Activated naive CD8-positive, alpha-beta T cell treated with anti-CD3 and anti-CD28 coated beads for 36 hours (primary cell): ENCODE measurements around the gene GAP43. TPM values are rescaled to one million over a fixed set of nuclear protein-coding genes. Genes with fewer than 3 reads are reported as not detected.

ENCODE experiments used
- DNase-seq: peaks from one replicate; pipeline ENCODE4 v3.0.0; 2021
- H3K27ac Mint-ChIP-seq: one replicate; pipeline ENCODE4 v1.8.0; 2022; ENCODE audit warnings: mild to moderate bottlenecking, moderate library complexity, mixed read lengths
- H3K27me3 Mint-ChIP-seq: one replicate; pipeline ENCODE4 v1.8.0; 2022; ENCODE audit warnings: mild to moderate bottlenecking, mixed read lengths
- H3K36me3 Mint-ChIP-seq: one replicate; pipeline ENCODE4 v1.8.0; 2021; ENCODE audit warnings: mild to moderate bottlenecking, mixed read lengths
- H3K4me1 Mint-ChIP-seq: one replicate; pipeline ENCODE4 v1.8.0; 2021; ENCODE audit warnings: mixed read lengths
- H3K4me3 Mint-ChIP-seq: one replicate; pipeline ENCODE4 v1.8.0; 2022; ENCODE audit warnings: mild to moderate bottlenecking, moderate library complexity, mixed read lengths
- H3K9me3 Mint-ChIP-seq: one replicate; pipeline ENCODE4 v1.8.0; 2022; ENCODE audit warnings: mixed read lengths
- total RNA-seq, 2 experiments: library from RNA; stranded (reverse); gene quantifications; one replicate each; pipeline ENCODE4 v1.2.3, GENCODE V29; 2021

GAP43 gene
- total RNA-seq, 2 experiments from 2014 or later: 0.16 TPM; not detected in 1

GRCh38 chr3:115616461-115616860 is 6.8 kb upstream of the GAP43 start:
- no peak overlapping the region for H3K4me3 Mint-ChIP-seq
- no peak overlapping the region for H3K27ac Mint-ChIP-seq

GRCh38 chr3:115617591-115617990 is 5.7 kb upstream of the GAP43 start:
- Mint-ChIP-seq H3K27ac (no peak overlapping the region), H3K9me3 (no peaks in the 10 kb centered on the region), H3K4me3 (no peak overlapping the region), H3K4me1 (peaks cover 8% of the 10 kb centered on the region), H3K36me3 (no peaks in the 10 kb centered on the region), H3K27me3 (peaks cover 18% of the 10 kb centered on the region)
- no peak for DNase-seq

More at GRCh38 chr3:115616461-115616860, 6.8 kb upstream of the GAP43 start:
- Mint-ChIP-seq H3K4me1 (peaks cover 8% of the 10 kb centered on the region), H3K36me3 (no peaks in the 10 kb centered on the region), H3K9me3 (no peaks in the 10 kb centered on the region), H3K27me3 (peaks cover 18% of the 10 kb centered on the region)
- DNase-seq: peak; percentile 11

GRCh38 chr3:115624029-115624741 is 875 bp downstream of the GAP43 start:
- peaks cover 47% of the 10 kb centered on the region for H3K27me3 Mint-ChIP-seq
- no peaks in the 10 kb centered on the region for H3K36me3 Mint-ChIP-seq
- H3K9me3 Mint-ChIP-seq: no peaks in the 10 kb centered on the region
- H3K27ac Mint-ChIP-seq: no peak overlapping the region
- DNase-seq: no peak
- peaks cover 18% of the 10 kb centered on the region for H3K4me1 Mint-ChIP-seq
- H3K4me3 Mint-ChIP-seq: peak overlapping the region; percentile 48

GRCh38 chr3:115624901-115625300 is 1.6 kb downstream of the GAP43 start:
- Mint-ChIP-seq H3K36me3 (no peaks in the 10 kb centered on the region), H3K4me1 (peaks cover 18% of the 10 kb centered on the region), H3K27me3 (peaks cover 47% of the 10 kb centered on the region), H3K27ac (no peak overlapping the region), H3K4me3 (no peak overlapping the region), H3K9me3 (no peaks in the 10 kb centered on the region)
- no peak for DNase-seq

GRCh38 chr3:115626006-115626409 is 2.7 kb downstream of the GAP43 start:
- Mint-ChIP-seq H3K4me1 (peaks cover 18% of the 10 kb centered on the region), H3K36me3 (no peaks in the 10 kb centered on the region), H3K4me3 (no peak overlapping the region), H3K9me3 (no peaks in the 10 kb centered on the region), H3K27ac (no peak overlapping the region), H3K27me3 (peaks cover 47% of the 10 kb centered on the region)
- DNase-seq: no peak

- Mint-ChIP-seq H3K27me3 (peaks cover 47% of the 10 kb centered on the region), H3K36me3 (no peaks in the 10 kb centered on the region), H3K27ac (no peak overlapping the region), H3K9me3 (no peaks in the 10 kb centered on the region), H3K4me3 (no peak overlapping the region), H3K4me1 (peaks cover 18% of the 10 kb centered on the region)
- DNase-seq: no peak
Observed at GRCh38 chr3:115626721-115627120, 3.4 kb downstream of the GAP43 start.

- Mint-ChIP-seq H3K4me1 (peaks cover 18% of the 10 kb centered on the region), H3K27me3 (peaks cover 48% of the 10 kb centered on the region), H3K36me3 (no peaks in the 10 kb centered on the region), H3K27ac (no peak overlapping the region), H3K4me3 (no peak overlapping the region), H3K9me3 (no peaks in the 10 kb centered on the region)
- DNase-seq: no peak
Observed at GRCh38 chr3:115627180-115628074, 4.1 kb downstream of the GAP43 start.

- H3K9me3 Mint-ChIP-seq: no peaks in the 10 kb centered on the region
- peaks cover 47% of the 10 kb centered on the region for H3K27me3 Mint-ChIP-seq
- no peak overlapping the region for H3K4me3 Mint-ChIP-seq
- no peaks in the 10 kb centered on the region for H3K36me3 Mint-ChIP-seq
- H3K4me1 Mint-ChIP-seq: peaks cover 16% of the 10 kb centered on the region
- no peak for DNase-seq
- no peak overlapping the region for H3K27ac Mint-ChIP-seq
Observed at GRCh38 chr3:115628075-115628412, 4.7 kb downstream of the GAP43 start.

GRCh38 chr3:115630850-115631249 is 7.5 kb downstream of the GAP43 start:
- H3K36me3 Mint-ChIP-seq: no peaks in the 10 kb centered on the region
- no peak overlapping the region for H3K4me3 Mint-ChIP-seq
- DNase-seq: no peak
- no peaks in the 10 kb centered on the region for H3K4me1 Mint-ChIP-seq
- no peaks in the 10 kb centered on the region for H3K9me3 Mint-ChIP-seq
- peaks cover 31% of the 10 kb centered on the region for H3K27me3 Mint-ChIP-seq
- H3K27ac Mint-ChIP-seq: no peak overlapping the region

GRCh38 chr3:115632026-115632425 is 8.7 kb downstream of the GAP43 start:
- no peak for DNase-seq
- Mint-ChIP-seq H3K4me3 (no peak overlapping the region), H3K9me3 (no peaks in the 10 kb centered on the region), H3K36me3 (peaks cover 2% of the 10 kb centered on the region), H3K27me3 (peaks cover 20% of the 10 kb centered on the region), H3K27ac (no peak overlapping the region), H3K4me1 (no peaks in the 10 kb centered on the region)

GRCh38 chr3:115633467-115633866 is 10.2 kb downstream of the GAP43 start:
- Mint-ChIP-seq H3K4me3 (no peak overlapping the region), H3K27me3 (peaks cover 15% of the 10 kb centered on the region), H3K36me3 (peaks cover 2% of the 10 kb centered on the region), H3K4me1 (no peaks in the 10 kb centered on the region), H3K9me3 (no peaks in the 10 kb centered on the region), H3K27ac (no peak overlapping the region)
- DNase-seq: no peak

GRCh38 chr3:115634052-115634451 is 10.7 kb downstream of the GAP43 start:
- Mint-ChIP-seq H3K4me3 (no peak overlapping the region), H3K4me1 (no peaks in the 10 kb centered on the region), H3K27me3 (peaks cover 15% of the 10 kb centered on the region), H3K27ac (no peak overlapping the region), H3K36me3 (peaks cover 2% of the 10 kb centered on the region), H3K9me3 (no peaks in the 10 kb centered on the region)
- no peak for DNase-seq

- no peaks in the 10 kb centered on the region for H3K9me3 Mint-ChIP-seq
- no peak overlapping the region for H3K4me3 Mint-ChIP-seq
- H3K36me3 Mint-ChIP-seq: peaks cover 2% of the 10 kb centered on the region
- H3K27ac Mint-ChIP-seq: no peak overlapping the region
- no peaks in the 10 kb centered on the region for H3K4me1 Mint-ChIP-seq
- DNase-seq: no peak
- peaks cover 15% of the 10 kb centered on the region for H3K27me3 Mint-ChIP-seq
Observed at GRCh38 chr3:115635406-115635805, 12.1 kb downstream of the GAP43 start.

GRCh38 chr3:115638241-115638640 is 14.9 kb downstream of the GAP43 start:
- Mint-ChIP-seq H3K4me3 (no peak overlapping the region), H3K27ac (no peak overlapping the region), H3K36me3 (peaks cover 2% of the 10 kb centered on the region), H3K27me3 (peaks cover 19% of the 10 kb centered on the region), H3K9me3 (no peaks in the 10 kb centered on the region), H3K4me1 (peaks cover 3% of the 10 kb centered on the region)
- no peak for DNase-seq

- peaks cover 23% of the 10 kb centered on the region for H3K27me3 Mint-ChIP-seq
- no peaks in the 10 kb centered on the region for H3K9me3 Mint-ChIP-seq
- no peak overlapping the region for H3K27ac Mint-ChIP-seq
- peaks cover 2% of the 10 kb centered on the region for H3K36me3 Mint-ChIP-seq
- no peak for DNase-seq
- H3K4me1 Mint-ChIP-seq: peaks cover 3% of the 10 kb centered on the region
- no peak overlapping the region for H3K4me3 Mint-ChIP-seq
Observed at GRCh38 chr3:115638991-115639390, 15.7 kb downstream of the GAP43 start.
